ENCODE results near the gene TNNT1.
"Not testable (repeated sequence)": the region's sequence is repeated elsewhere in the genome, so short reads cannot be mapped to it uniquely, and the experiment has no call there.

TNNT1 gene

DNA sequence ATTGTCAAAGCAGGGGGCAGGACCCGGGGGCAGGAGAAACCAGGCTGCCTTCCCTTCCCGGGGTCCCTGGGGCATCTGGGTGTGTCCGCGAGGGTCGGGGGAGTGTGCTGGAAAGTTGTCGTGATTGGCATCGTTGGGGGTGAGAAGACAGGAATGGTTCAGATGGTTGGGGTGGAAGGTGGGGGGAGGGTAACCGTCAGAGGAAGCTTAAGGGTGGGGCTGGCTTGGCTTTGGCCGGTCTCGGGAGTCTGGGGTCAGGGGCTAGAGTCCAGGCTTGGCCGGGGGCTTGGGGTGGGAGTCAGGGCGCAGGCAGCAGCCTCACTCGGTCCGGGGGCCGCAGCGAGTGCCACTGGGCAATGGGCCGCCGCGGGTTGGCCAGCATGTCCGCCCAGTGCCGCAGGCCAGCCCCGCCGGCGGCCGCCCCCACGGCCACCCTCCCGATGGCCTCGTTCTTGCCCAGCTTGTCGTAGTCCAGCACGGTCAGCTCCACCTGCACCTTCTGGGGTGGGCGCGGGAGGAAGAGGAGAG is 24.2 kb upstream of the TNNT1 start:
- peaks cover 6% of the 10 kb centered on the region for H3K27me3 ChIP-seq (ENCODE audit: insufficient read depth, low read length, poor library complexity)
- H3K23ac ChIP-seq (ENCODE audit: low read length), result no peak overlapping the region
- H3K18ac ChIP-seq (ENCODE audit: low read length), result peak overlapping the region; percentile 9
- peak overlapping the region; percentile 90 for H3K56ac ChIP-seq (ENCODE audit: low read length)
- no peak overlapping the region for H2BK120ac ChIP-seq (ENCODE audit: low read depth, low read length)
- H3K4ac ChIP-seq (ENCODE audit: low read depth, low read length), result peak overlapping the region; percentile 25
- WGBS (ENCODE audit: extremely low coverage, insufficient coverage, low lambda C conversion rate), result no CpG with 5 or more reads among the region's 32 CpGs
- H2BK5ac ChIP-seq (ENCODE audit: low read length), result no peak overlapping the region
- no peak for DNase-seq
- H3K36me3 ChIP-seq (ENCODE audit: control insufficient read depth, insufficient read depth, low read length), result no peaks in the 10 kb centered on the region
- peak overlapping the region; percentile 61 for H3K9ac ChIP-seq (ENCODE audit: low read length)
- H4K5ac ChIP-seq (ENCODE audit: low read length), result no peak overlapping the region
- H3K79me1 ChIP-seq (ENCODE audit: low read length), result no peaks in the 10 kb centered on the region
- H4K8ac ChIP-seq (ENCODE audit: low read depth, low read length), result no peak overlapping the region
- H2AK5ac ChIP-seq (ENCODE audit: low read length), result no peak overlapping the region
- H3K4me1 ChIP-seq (ENCODE audit: control insufficient read depth, low read depth, low read length), result no peaks in the 10 kb centered on the region
- no peak overlapping the region for H2BK15ac ChIP-seq (replicated peaks; ENCODE audit: low read depth)
- no peaks in the 10 kb centered on the region for H3K79me2 ChIP-seq (ENCODE audit: control insufficient read depth, insufficient read depth, low read length)
- H3K4me2 ChIP-seq (ENCODE audit: low read length), result peak overlapping the region; percentile 91
- peak overlapping the region; percentile 42 for H3K4me3 ChIP-seq (ENCODE audit: low read length)
- no peak overlapping the region for H3K27ac ChIP-seq (ENCODE audit: low read depth, low read length)

DNA sequence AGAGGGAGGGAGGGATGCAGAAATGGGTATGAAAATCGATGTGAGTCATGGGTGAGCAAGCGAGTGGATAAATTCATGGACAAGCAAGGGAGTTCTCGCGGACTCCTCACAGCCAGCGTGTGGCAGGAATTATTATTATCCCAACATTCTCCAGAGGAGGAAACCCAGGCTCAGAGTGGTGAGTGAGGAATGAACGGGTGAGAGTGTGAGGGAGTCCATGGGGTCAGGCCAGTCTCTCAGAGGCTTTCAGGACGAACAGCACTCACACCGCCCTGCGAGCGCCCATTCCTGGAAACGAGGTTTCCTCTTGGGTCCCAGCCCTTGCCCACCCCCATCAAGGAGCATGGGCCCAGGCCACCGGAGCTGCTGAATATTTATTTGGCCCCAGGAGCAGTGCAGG is 23.7 kb upstream of the TNNT1 start:
- no peak overlapping the region for H4K5ac ChIP-seq (ENCODE audit: low read length)
- H2BK120ac ChIP-seq (ENCODE audit: low read depth, low read length), result no peak overlapping the region
- no peaks in the 10 kb centered on the region for H3K36me3 ChIP-seq (ENCODE audit: control insufficient read depth, insufficient read depth, low read length)
- H3K27me3 ChIP-seq (ENCODE audit: insufficient read depth, low read length, poor library complexity), result peaks cover 6% of the 10 kb centered on the region
- no peak overlapping the region for H3K23ac ChIP-seq (ENCODE audit: low read length)
- H3K4me2 ChIP-seq (ENCODE audit: low read length), result peak overlapping the region; percentile 91
- no peak overlapping the region for H2BK5ac ChIP-seq (ENCODE audit: low read length)
- DNase-seq, result no peak
- H3K9ac ChIP-seq (ENCODE audit: low read length), result peak overlapping the region; percentile 48
- no peaks in the 10 kb centered on the region for H3K79me2 ChIP-seq (ENCODE audit: control insufficient read depth, insufficient read depth, low read length)
- no peak overlapping the region for H2BK15ac ChIP-seq (replicated peaks; ENCODE audit: low read depth)
- H4K8ac ChIP-seq (ENCODE audit: low read depth, low read length), result no peak overlapping the region
- no peaks in the 10 kb centered on the region for H3K79me1 ChIP-seq (ENCODE audit: low read length)
- no peaks in the 10 kb centered on the region for H3K4me1 ChIP-seq (ENCODE audit: control insufficient read depth, low read depth, low read length)
- no peak overlapping the region for H3K4me3 ChIP-seq (ENCODE audit: low read length)
- H3K56ac ChIP-seq (ENCODE audit: low read length), result peak overlapping the region; percentile 90
- no CpG with 5 or more reads among the region's 12 CpGs for WGBS (ENCODE audit: extremely low coverage, insufficient coverage, low lambda C conversion rate)
- no peak overlapping the region for H3K4ac ChIP-seq (ENCODE audit: low read depth, low read length)
- H3K27ac ChIP-seq (ENCODE audit: low read depth, low read length), result no peak overlapping the region
- no peak overlapping the region for H2AK5ac ChIP-seq (ENCODE audit: low read length)
- no peak overlapping the region for H3K18ac ChIP-seq (ENCODE audit: low read length)

DNA sequence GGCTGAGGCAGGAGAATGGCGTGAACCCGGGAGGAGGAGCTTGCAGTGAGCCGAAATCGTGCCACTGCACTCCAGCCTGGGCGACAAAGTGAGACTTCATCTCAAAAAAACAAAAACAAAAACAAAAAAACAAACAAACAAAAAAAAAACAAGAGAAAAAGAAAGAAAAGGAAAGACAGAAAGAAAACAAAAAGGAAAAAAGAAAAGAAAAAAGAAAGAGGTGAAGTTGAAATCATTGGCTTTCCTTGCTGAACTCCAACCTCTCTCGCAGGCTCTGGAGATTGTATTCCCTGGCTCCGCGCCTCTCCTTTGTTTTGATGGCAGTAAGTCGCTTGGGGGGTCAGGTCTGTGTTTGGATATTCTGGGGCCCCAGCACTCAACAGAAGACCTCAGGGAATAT is 23.3 kb upstream of the TNNT1 start:
- DNase-seq; H3K56ac ChIP-seq (ENCODE audit: low read length); H2AK5ac ChIP-seq (ENCODE audit: low read length); H4K5ac ChIP-seq (ENCODE audit: low read length); H3K4me3 ChIP-seq (ENCODE audit: low read length); H3K27me3 ChIP-seq (ENCODE audit: insufficient read depth, low read length, poor library complexity); H3K9ac ChIP-seq (ENCODE audit: low read length); H2BK15ac ChIP-seq (replicated peaks; ENCODE audit: low read depth); H4K8ac ChIP-seq (ENCODE audit: low read depth, low read length); H3K18ac ChIP-seq (ENCODE audit: low read length); H3K27ac ChIP-seq (ENCODE audit: low read depth, low read length); H3K4me2 ChIP-seq (ENCODE audit: low read length); H3K79me2 ChIP-seq (ENCODE audit: control insufficient read depth, insufficient read depth, low read length); H3K79me1 ChIP-seq (ENCODE audit: low read length); H2BK120ac ChIP-seq (ENCODE audit: low read depth, low read length); H3K23ac ChIP-seq (ENCODE audit: low read length); H3K36me3 ChIP-seq (ENCODE audit: control insufficient read depth, insufficient read depth, low read length); H3K4me1 ChIP-seq (ENCODE audit: control insufficient read depth, low read depth, low read length); H3K4ac ChIP-seq (ENCODE audit: low read depth, low read length); H2BK5ac ChIP-seq (ENCODE audit: low read length): not testable (repeated sequence)
- no CpG with 5 or more reads among the region's 9 CpGs for WGBS (ENCODE audit: extremely low coverage, insufficient coverage, low lambda C conversion rate)

DNA sequence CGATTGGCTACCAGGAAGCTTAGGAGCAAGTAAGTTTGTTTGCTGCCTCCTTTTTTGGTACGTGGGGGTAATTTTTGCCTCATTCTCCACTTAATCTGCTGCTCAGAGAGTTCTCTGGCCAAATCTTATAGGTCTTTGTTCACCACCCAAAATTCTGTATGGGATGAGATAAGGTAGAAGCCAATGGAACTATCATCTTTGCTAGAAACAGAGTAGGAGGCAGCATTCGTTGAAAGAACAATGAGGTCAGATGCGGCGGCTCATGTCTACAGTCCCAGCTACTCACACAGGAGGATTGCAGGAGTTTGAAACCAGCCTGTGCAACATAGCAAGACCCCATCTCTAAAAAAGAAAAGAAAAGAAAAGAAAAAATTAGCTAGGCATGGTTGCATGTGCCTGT is 22.4 kb upstream of the TNNT1 start:
- peaks cover 6% of the 10 kb centered on the region for H3K27me3 ChIP-seq (ENCODE audit: insufficient read depth, low read length, poor library complexity)
- H3K36me3 ChIP-seq (ENCODE audit: control insufficient read depth, insufficient read depth, low read length), result no peaks in the 10 kb centered on the region
- no peak overlapping the region for H4K5ac ChIP-seq (ENCODE audit: low read length)
- no peak overlapping the region for H3K4me2 ChIP-seq (ENCODE audit: low read length)
- H2BK5ac ChIP-seq (ENCODE audit: low read length), result no peak overlapping the region
- no peak overlapping the region for H3K4me3 ChIP-seq (ENCODE audit: low read length)
- H2AK5ac ChIP-seq (ENCODE audit: low read length), result no peak overlapping the region
- DNase-seq, result no peak
- H3K9ac ChIP-seq (ENCODE audit: low read length), result no peak overlapping the region
- no CpG with 5 or more reads among the region's 5 CpGs for WGBS (ENCODE audit: extremely low coverage, insufficient coverage, low lambda C conversion rate)
- H3K27ac ChIP-seq (ENCODE audit: low read depth, low read length), result no peak overlapping the region
- H3K79me2 ChIP-seq (ENCODE audit: control insufficient read depth, insufficient read depth, low read length), result no peaks in the 10 kb centered on the region
- H4K8ac ChIP-seq (ENCODE audit: low read depth, low read length), result no peak overlapping the region
- H3K4ac ChIP-seq (ENCODE audit: low read depth, low read length), result no peak overlapping the region
- no peak overlapping the region for H2BK120ac ChIP-seq (ENCODE audit: low read depth, low read length)
- no peaks in the 10 kb centered on the region for H3K4me1 ChIP-seq (ENCODE audit: control insufficient read depth, low read depth, low read length)
- H3K18ac ChIP-seq (ENCODE audit: low read length), result no peak overlapping the region
- H3K56ac ChIP-seq (ENCODE audit: low read length), result no peak overlapping the region
- H3K23ac ChIP-seq (ENCODE audit: low read length), result no peak overlapping the region
- H3K79me1 ChIP-seq (ENCODE audit: low read length), result no peaks in the 10 kb centered on the region
- no peak overlapping the region for H2BK15ac ChIP-seq (replicated peaks; ENCODE audit: low read depth)

DNA sequence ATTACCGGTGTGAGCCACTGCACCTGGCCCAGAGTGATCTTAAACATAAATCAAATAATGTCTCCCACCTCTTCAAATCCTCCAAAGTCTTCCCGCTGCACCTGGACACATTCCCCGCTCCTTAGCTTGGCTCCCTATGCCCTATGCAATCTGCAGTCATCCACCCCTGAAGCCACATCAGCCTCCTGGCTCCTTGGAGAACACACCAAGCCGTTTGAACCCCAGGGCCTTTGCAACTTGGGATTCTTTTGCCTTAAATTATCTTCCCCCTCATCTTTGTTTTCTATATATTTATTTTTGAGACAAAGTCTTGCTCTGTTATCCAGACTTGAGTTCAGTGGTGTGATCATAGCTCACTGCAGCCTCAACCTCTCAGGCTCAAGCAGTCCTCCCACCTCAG is 20.1 kb upstream of the TNNT1 start:
- H3K36me3 ChIP-seq (ENCODE audit: control insufficient read depth, insufficient read depth, low read length), result no peaks in the 10 kb centered on the region
- DNase-seq, result no peak
- H3K23ac ChIP-seq (ENCODE audit: low read length), result no peak overlapping the region
- H3K9ac ChIP-seq (ENCODE audit: low read length), result no peak overlapping the region
- H3K4me2 ChIP-seq (ENCODE audit: low read length), result no peak overlapping the region
- H2BK5ac ChIP-seq (ENCODE audit: low read length), result no peak overlapping the region
- H3K79me2 ChIP-seq (ENCODE audit: control insufficient read depth, insufficient read depth, low read length), result no peaks in the 10 kb centered on the region
- H3K56ac ChIP-seq (ENCODE audit: low read length), result no peak overlapping the region
- no peak overlapping the region for H4K5ac ChIP-seq (ENCODE audit: low read length)
- no CpG with 5 or more reads among the region's 4 CpGs for WGBS (ENCODE audit: extremely low coverage, insufficient coverage, low lambda C conversion rate)
- no peak overlapping the region for H2AK5ac ChIP-seq (ENCODE audit: low read length)
- no peak overlapping the region for H3K4ac ChIP-seq (ENCODE audit: low read depth, low read length)
- H2BK120ac ChIP-seq (ENCODE audit: low read depth, low read length), result no peak overlapping the region
- H3K4me1 ChIP-seq (ENCODE audit: control insufficient read depth, low read depth, low read length), result no peaks in the 10 kb centered on the region
- H3K79me1 ChIP-seq (ENCODE audit: low read length), result no peaks in the 10 kb centered on the region
- no peak overlapping the region for H3K18ac ChIP-seq (ENCODE audit: low read length)
- H2BK15ac ChIP-seq (replicated peaks; ENCODE audit: low read depth), result no peak overlapping the region
- no peak overlapping the region for H3K27ac ChIP-seq (ENCODE audit: low read depth, low read length)
- peaks cover 6% of the 10 kb centered on the region for H3K27me3 ChIP-seq (ENCODE audit: insufficient read depth, low read length, poor library complexity)
- no peak overlapping the region for H3K4me3 ChIP-seq (ENCODE audit: low read length)
- no peak overlapping the region for H4K8ac ChIP-seq (ENCODE audit: low read depth, low read length)

DNA sequence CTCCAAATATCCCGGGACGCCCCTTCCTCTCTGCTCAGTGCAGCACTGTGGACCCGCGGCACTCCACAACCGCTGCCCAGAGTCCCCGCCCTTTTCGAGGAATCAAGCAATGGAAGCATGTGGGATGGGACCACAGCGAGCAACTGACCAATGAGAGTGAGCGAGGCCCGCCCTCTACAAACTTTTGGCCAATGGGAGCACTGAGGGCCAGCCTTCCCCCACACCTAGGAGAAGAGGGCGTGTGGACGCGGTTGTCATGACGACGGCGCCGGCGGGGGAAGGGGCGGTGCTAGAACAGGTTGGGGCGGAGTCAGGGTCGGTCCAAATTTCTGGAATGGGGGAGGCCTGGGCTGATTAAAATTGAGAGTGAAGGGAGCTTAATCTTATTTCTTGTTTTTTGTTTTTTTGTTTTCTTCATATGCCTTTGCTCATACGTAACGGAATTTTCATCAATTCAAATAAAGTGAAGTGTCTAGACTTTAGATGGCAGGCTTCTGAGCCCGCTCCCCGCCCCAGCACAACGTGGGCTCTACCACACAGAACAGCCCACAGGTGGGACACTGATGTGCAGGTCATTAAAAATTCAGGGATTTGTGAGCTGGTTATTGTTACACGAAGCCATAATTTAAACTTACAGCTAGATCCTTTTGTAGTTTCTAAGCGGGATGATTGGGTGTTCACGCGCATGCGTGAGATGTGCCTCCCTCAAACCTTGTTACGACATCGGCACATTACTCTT is 17.7 kb upstream of the TNNT1 start, which contains the start of gene DNAAF3:
TSS of gene DNAAF3 (minus strand) at position 84 of the 739 bp plus-strand sequence. CDS start 200 bp downstream, outside the sequence.
- Histone ChIP-seq H3K9ac (ENCODE audit: low read length) (peak within 1 kb of the TSS; percentile 39), H3K4ac (ENCODE audit: low read depth, low read length) (no peak within 1 kb of the TSS), H3K4me2 (ENCODE audit: low read length) (peak within 1 kb of the TSS; percentile 81), H2BK120ac (ENCODE audit: low read depth, low read length) (no peak within 1 kb of the TSS), H2BK5ac (ENCODE audit: low read length) (no peak within 1 kb of the TSS), H3K36me3 (ENCODE audit: control insufficient read depth, insufficient read depth, low read length) (no peaks in the 10 kb centered on the region), H3K23ac (ENCODE audit: low read length) (no peak within 1 kb of the TSS), H2AK5ac (ENCODE audit: low read length) (no peak within 1 kb of the TSS), H3K79me1 (ENCODE audit: low read length) (no peaks in the 10 kb centered on the region), H4K8ac (ENCODE audit: low read depth, low read length) (no peak within 1 kb of the TSS), H2BK15ac (replicated peaks; ENCODE audit: low read depth) (no peak within 1 kb of the TSS), H3K18ac (ENCODE audit: low read length) (no peak within 1 kb of the TSS), H3K27ac (ENCODE audit: low read depth, low read length) (no peak within 1 kb of the TSS), H3K4me3 (ENCODE audit: low read length) (peak within 1 kb of the TSS; percentile 48), H3K56ac (ENCODE audit: low read length) (peak within 1 kb of the TSS; percentile 50), H3K4me1 (ENCODE audit: control insufficient read depth, low read depth, low read length) (no peaks in the 10 kb centered on the region), H4K5ac (ENCODE audit: low read length) (no peak within 1 kb of the TSS), H3K27me3 (ENCODE audit: insufficient read depth, low read length, poor library complexity) (peaks cover 5% of the 10 kb centered on the region), H3K79me2 (ENCODE audit: control insufficient read depth, insufficient read depth, low read length) (no peaks in the 10 kb centered on the region)
- no CpG with 5 or more reads among the region's 33 CpGs for WGBS (ENCODE audit: extremely low coverage, insufficient coverage, low lambda C conversion rate)
- peak; percentile 99 for DNase-seq

Measured in mesendoderm (in vitro differentiated cells).